GM19438 (cell line): ENCODE results near the gene CRB3.

Experiments
- ATAC-seq: cut with Tn5 transposase; IDR thresholded peaks from one replicate; pipeline ENCODE4 v1.9.1; 2021; ENCODE audit warnings: low read depth; ENCODE audit not compliant: unreplicated experiment

The CRB3 gene

GRCh38 chr19:6516018-6516658 lies 52.1 kb downstream of the CRB3 start:
- ATAC-seq, result no peak
